K562 (cell line): ENCODE data around the gene DEGS1.

Source experiments
- ELF1 ChIP-seq: fragments of 200-800 bp; sonication (Bioruptor generic); IDR thresholded peaks from 2 replicates; pipeline ENCODE4 v1.6.1; 2016; ENCODE audit warnings: missing genetic modification characterization, missing compliant biosample characterization
- FOS ChIP-seq: IDR thresholded peaks from 3 replicates; pipeline ENCODE4 v1.6.1; 2011; ENCODE audit not compliant: insufficient read length; ENCODE audit errors: extremely low read depth
- HDAC6 ChIP-seq: IDR thresholded peaks from 2 replicates; pipeline ENCODE4 v1.6.1; 2012; ENCODE audit warnings: low read depth, mild to moderate bottlenecking, control low read depth, inconsistent platforms, low read length, moderate library complexity
- HEY1 ChIP-seq: fragments of 250-450 bp; sonication (Bioruptor Pico); IDR thresholded peaks from 2 replicates; pipeline ENCODE4 v1.5.0; 2020; ENCODE audit warnings: mild to moderate bottlenecking, moderate library complexity, borderline replicate concordance
- JUNB ChIP-seq: fragments of 450-650 bp; formaldehyde crosslinking; conservative IDR thresholded peaks from 2 replicates; pipeline ENCODE4 v1.4.0; 2020; ENCODE audit warnings: mild to moderate bottlenecking
- KAT2B ChIP-seq: IDR thresholded peaks from one replicate; pipeline ENCODE4 v1.6.1; 2012; ENCODE audit warnings: low read depth, mild to moderate bottlenecking, control low read depth, inconsistent platforms, low read length, moderate library complexity
- KLF6 ChIP-seq: fragments of 250-450 bp; sonication (Bioruptor Pico); IDR thresholded peaks from 2 replicates; pipeline ENCODE4 v1.4.0; 2020; ENCODE audit warnings: mild to moderate bottlenecking, moderate library complexity, borderline replicate concordance
- MAX ChIP-seq: sonication (generic); formaldehyde crosslinking; IDR thresholded peaks from 2 replicates; pipeline ENCODE4 v1.9.0; 2022; ENCODE audit warnings: mild to moderate bottlenecking, missing genetic modification reagents
- SRF ChIP-seq, 2 experiments: fragments of 250-450, 450-650 bp in 1 of 2; sonication (Bioruptor Pico) in 1 of 2; sonication (generic) in 1 of 2; formaldehyde crosslinking; IDR thresholded peaks; 2 replicates each; pipeline versions ENCODE4 v1.5.0 to v1.5.1; 2020 to 2022; ENCODE audit warnings: mild to moderate bottlenecking in 1 of 2, missing genetic modification reagents in 1 of 2
- ZNF280B ChIP-seq: fragments of 250-450 bp; sonication (Bioruptor Pico); IDR thresholded peaks from 2 replicates; pipeline ENCODE4 v1.5.1; 2021; ENCODE audit warnings: mild to moderate bottlenecking

- no peak for TF ChIP-seq ZNF280B (CRISPR knock-in tag)
- TF ChIP-seq KAT2B: no peak
- no peak for TF ChIP-seq MAX
- TF ChIP-seq HEY1: no peak
- TF ChIP-seq KLF6 (CRISPR knock-in tag): no peak
- no peak for TF ChIP-seq SRF (CRISPR knock-in tag; IDR thresholded peaks at IDR 0.05)
- no peak for TF ChIP-seq HDAC6
- no peak for TF ChIP-seq JUNB (CRISPR knock-in tag)
- TF ChIP-seq ELF1 (tag): no peak
- no peak for TF ChIP-seq FOS
These were observed 14.1 kb upstream of the DEGS1 start for GRCh38 chr1:224168859-224169380.
